SK-N-DZ (cell line): ENCODE data around the gene CA11.

ENCODE experiments used
- DNase-seq: peaks from one replicate; pipeline ENCODE4 v3.0.0-alpha.2; 2015; ENCODE audit warnings: low spot score

CA11 gene

DNA sequence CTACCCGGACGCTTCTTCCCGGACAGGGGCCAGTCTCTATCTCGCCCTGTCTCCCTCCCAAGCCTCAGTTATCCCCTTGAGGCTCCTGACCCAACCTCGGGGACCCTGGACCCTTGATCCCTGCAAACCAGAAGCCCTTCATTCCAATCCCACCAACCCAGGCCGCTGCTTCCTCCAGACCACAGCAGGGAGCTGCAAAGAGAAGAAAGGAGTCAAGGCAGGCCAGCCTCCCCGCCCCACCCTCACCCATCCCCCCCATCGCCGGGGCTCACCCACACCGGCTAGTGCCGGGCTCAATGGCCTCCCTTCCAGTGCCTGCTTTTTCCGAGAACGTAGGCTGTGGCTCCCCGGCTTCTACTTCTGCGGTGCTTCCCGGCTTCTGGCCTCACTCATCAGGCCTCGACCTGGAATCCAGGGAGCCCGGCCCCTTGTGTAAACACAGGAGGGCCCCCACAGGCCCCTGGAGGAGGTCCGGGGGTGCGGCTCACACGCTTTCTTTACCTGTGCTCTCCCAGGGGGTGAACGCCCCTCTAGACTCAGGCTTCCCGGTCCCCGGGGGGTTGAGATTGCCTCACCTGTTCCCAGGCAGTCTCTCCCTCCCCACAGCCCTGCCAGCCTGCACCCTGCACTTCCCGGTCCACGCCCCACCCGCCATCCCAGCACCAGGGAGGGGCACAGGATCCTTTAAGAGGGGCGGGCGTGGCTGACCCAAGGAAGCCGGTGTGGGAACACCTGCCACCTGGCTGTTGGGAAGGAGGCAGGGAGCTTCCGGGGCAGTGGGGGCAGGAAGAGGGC, 31.4 kb downstream of the CA11 start, which contains the start of gene FAM83E:
TSS of gene FAM83E (minus strand) at position 641 of the 795 bp plus-strand sequence. CDS start 1,704 bp downstream, outside the sequence.
- no peak for DNase-seq

DNA sequence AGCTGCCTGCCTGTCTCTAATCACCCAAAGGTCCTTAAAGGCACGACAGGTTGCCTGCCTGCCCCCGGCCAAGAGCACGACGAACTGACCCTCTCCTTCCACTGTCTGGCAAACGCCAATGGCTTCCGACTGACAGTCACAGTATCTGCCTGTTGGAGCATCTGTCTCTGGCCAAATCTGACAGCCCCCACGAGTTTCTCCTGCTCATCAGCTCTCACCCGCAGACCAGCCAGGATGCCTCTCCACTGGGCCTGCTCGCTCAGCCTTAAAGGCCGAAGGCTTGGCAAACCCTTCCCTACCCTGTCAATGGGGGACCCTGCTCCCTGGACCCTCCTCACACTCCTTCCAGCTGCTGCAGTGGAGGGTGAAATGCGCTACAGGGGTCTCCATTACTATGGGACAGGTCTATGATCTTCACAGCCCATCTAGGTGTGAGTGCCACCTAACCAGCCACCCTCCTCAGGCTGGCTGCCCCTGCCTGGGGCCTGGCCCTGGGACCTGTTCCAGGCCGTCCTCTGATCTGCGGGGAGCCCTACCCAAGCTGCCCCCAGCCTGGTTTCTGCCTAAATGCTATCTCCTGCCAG, 32.0 kb downstream of the CA11 start:
- no peak for DNase-seq

DNA sequence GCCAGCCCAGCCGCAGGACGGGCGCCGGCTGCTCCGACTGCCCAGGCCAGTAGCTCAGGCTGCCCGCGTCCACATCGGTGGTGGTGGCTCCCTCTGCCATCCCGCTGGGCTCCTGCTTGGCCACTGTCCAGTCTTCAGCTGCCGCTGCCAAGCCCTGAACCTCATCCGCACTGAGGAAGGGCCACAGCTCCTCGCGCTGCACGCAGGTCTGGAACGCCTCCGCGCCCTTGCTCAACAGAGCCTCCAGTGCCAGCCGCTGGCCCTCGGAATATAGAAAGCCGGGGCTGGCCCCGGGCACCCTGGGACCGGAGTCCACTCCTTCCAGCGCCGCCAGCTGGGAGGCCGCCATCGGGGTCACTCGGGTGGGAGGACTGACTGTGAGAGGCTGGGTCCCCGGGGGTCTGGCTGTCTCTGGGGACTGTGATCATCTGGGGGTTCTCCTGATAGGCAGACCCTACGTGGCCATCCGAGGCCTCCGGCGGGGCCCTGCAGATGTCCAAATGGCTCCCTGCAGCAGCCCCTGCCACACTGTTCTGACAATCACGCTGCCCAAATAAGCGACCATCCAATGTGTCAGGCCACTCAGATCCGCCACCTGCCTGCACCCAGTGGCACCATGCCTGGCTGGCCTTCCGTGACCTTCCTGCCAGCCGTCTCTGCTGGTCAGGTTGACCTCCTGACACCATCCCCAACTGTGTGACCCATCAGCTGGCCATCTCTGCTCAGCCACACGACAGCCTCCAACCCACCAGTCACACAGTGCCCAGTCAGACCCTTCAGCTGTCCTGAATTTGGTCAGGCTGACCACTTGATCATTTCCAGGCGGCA, 32.7 kb downstream of the CA11 start:
- no peak for DNase-seq

DNA sequence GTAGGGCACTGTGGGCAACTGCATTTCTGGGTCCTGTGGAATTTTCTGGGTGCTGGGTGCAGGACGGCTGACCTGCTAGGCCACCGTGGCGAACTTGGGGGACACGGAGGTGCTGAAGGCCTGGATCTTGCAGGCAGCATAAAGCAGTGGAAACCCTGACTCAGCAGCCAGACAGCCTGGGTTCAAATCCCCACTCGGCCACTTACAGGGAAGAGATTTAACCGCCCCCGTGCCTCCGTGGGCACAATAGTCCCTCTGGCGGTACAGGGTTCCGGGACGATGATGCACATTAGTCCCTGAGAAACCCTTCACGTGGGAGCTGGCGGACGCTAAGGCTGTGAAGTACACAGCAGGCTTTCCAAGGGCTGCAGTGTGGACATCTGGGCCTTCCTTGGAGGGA, 34.1 kb downstream of the CA11 start:
- no peak for DNase-seq

GRCh38 chr19:48609571-48610108, 36.3 kb downstream of the CA11 start:
- DNase-seq, result no peak

GRCh38 chr19:48608798-48609263, 37.2 kb downstream of the CA11 start:
- DNase-seq, result no peak

DNA sequence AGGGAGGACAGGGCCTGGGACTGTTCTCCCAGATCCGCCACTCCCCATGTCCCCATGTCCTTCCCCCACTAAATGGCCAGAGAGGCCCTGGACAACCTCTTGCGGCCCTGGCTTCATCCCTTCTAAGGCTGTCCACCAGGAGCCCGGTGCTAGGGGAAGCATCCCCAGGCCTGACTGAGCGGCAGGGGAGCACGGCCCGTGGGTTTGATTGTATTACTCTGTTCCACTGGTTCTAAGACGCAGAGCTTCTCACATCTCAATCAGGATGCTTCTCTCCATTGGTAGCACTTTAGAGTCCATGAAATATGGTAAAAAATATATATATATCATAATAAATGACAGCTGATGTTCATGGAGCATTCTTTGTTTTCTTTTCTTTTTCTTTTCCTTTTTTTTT, 38.6 kb downstream of the CA11 start:
- DNase-seq, result no peak

- no peak for DNase-seq
Measured at GRCh38 chr19:48606463-48607358, 39.3 kb downstream of the CA11 start, which contains the start of gene SPACA4. TSS of gene SPACA4 (plus strand) at chr19:48606742. CDS start at chr19:48606979, 237 bp downstream.

DNA sequence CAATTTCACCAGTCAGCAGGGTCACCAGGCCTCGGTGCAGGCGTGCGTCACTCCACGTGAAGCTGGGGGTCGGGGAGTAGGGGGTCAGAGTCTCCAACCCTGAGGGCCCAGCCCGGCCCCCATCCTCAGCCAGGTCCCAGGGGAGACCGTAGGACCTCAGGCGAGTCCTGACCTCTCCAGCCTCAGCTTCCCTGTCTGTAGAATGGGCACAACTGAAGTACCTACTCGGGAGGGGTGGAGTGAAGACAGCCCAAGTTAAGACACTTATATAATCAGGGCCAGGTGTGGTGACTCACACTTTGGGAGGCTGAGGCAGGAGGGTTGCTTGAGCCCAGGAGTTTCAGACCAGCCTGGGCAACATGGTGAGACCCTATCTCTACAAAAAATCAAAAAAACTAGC, 42.1 kb downstream of the CA11 start:
- no peak for DNase-seq

GRCh38 chr19:48603449-48603848, 42.5 kb downstream of the CA11 start:
- DNase-seq, result no peak

GRCh38 chr19:48603001-48603400, 43.0 kb downstream of the CA11 start:
- no peak for DNase-seq

- DNase-seq, result no peak
Measured at GRCh38 chr19:48600679-48601417, 45.1 kb downstream of the CA11 start.

- no peak for DNase-seq
Measured at GRCh38 chr19:48598996-48599700, 46.8 kb downstream of the CA11 start.

DNA sequence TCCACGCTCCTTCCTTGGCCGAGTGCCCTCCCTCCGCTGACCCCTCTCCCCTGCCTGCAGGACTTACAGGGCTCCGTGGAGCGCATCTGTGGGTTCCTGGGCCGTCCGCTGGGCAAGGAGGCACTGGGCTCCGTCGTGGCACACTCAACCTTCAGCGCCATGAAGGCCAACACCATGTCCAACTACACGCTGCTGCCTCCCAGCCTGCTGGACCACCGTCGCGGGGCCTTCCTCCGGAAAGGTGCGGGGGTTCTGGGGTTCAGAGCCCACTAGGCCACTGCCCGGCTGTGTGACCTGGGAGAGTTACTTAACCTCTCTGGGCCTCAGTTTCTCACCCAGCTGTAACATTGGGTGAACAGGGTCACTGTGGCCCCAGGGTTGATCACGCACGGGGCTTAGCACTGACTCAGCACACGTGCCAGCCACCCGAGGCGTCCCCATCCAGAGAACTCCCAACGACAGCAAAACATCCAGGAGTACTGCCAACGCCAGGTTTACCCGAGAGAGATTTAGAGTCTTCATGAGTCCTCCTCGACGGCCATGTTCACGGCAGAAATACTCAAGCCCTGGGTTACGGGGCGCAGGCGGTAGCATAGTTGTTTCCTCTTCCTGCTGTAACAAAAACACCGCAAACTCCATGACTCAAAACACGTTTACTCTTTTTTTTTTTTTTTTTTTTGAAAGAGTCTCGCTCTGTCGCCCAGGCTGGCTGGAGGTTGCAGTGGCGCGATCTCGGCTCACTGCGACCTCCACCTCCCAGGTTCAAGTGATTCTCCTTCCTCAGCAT, 49.1 kb downstream of the CA11 start:
- DNase-seq, result no peak

- DNase-seq, result no peak
Measured at GRCh38 chr19:48596237-48596636, 49.8 kb downstream of the CA11 start.

GRCh38 chr19:48595833-48596232, 50.2 kb downstream of the CA11 start:
- no peak for DNase-seq

DNA sequence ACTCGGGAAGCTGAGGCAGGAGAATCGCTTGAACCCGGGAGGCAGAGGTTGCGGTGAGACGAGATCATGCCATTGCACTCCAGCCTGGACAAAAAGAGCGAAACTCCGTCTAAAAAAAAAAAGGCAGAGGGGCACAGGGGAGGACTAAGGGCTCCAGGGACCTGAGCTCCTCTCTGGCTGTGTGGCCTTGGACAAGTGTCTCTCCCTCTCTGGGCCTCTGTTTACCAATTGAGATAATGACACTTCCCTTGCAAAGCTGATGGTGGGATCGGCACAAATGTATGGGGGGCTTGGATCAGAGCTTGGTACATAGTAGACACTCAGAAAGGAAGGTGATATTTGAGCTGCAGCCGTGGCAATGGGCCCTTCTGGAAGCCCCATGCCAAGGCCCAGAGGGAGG, 50.8 kb downstream of the CA11 start:
- DNase-seq, result no peak

DNA sequence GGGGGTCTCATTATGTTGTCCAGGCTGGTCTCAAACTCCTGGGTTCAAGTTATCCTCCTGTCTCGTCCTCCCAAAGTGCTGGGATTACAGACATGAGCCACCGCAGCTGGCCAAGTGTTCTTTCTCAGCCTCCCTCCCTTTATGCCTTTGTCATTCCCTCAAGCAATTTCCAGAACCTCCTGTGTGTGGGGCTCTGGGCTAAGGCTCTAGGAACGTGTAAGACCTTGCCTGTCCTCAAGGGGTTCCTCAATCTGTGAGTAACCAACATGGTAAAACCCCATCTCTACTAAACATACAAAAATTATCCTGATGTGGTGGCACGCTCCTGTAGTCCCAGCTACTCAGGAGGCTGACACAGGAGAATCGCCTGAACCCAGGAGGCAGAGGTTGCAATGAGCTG, 55.0 kb downstream of the CA11 start:
- no peak for DNase-seq
